ENCODE measurements around the gene LITAF. TPM values are rescaled to one million over a fixed set of nuclear protein-coding genes. Genes with fewer than 3 reads are reported as not detected.

Gene LITAF
- total RNA-seq, 1 experiment from 2014 or later, result 2.6 TPM

DNA sequence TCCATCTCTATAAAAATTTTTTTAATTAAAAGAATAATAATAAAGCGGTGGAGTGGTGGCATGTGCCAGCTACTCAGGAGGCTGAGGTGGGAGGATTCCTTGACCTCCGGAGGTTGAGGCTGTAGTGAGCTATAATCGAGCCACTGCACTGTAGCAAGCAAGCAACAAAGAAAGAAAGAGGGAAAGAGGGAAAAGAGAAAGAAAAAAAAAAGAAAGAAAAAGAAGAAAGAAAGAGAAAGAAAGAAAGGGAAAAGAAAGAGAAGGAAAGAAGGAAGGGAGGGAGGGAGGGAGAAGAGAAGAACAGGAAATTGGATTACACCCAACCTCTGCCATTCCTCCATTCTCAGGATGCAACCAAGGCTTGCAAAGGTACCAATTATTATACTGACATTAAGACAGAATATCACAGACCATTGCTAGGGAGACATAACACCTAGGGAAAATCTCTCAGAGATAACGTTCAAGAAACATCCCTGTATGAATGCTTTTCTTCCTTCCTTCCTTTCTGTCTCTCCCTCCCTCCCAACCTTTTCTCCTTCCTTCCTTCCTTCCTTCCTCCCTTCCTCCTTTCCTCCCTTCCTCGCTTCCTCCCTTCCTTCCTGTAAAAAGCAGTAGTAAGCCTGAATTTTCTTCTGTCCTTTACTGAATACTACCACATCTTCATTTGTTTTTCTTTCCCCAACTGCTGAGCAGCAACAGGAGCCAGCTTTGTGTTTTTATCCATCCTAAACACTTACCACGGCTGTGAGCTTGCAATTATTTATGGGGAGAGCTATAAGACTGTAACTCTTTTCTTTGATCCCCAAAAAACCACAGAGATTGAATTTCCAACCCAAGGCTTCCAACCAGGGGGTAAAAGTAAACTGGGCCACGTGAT lies 1.8 kb upstream of the LITAF start:
- H3K9me3 ChIP-seq (ENCODE audit: low read length), result no peaks in the 10 kb centered on the region
- H2AFZ ChIP-seq (ENCODE audit: low read length), result no peak overlapping the region
- no peak overlapping the region for H3K27ac ChIP-seq (ENCODE audit: low read length)
- no peaks in the 10 kb centered on the region for H3K36me3 ChIP-seq (ENCODE audit: insufficient read depth, low read length)
- H4K20me1 ChIP-seq (ENCODE audit: insufficient read depth, low read depth, low read length), result no peaks in the 10 kb centered on the region
- no peaks in the 10 kb centered on the region for H3K9me2 ChIP-seq (replicated peaks; ENCODE audit: insufficient read depth, low read length)
- no peaks in the 10 kb centered on the region for H3K79me2 ChIP-seq (ENCODE audit: low read length)
- no peak overlapping the region for H3K9ac ChIP-seq (ENCODE audit: low read length)
- no peak for DNase-seq
- peaks cover 33% of the 10 kb centered on the region for H3K4me1 ChIP-seq (ENCODE audit: low read length)
- H3K4me3 ChIP-seq (ENCODE audit: low read length), result no peak overlapping the region
- H3K4me2 ChIP-seq (ENCODE audit: low read depth, low read length, poor library complexity, severe bottlenecking), result no peak overlapping the region
- H3K27me3 ChIP-seq (ENCODE audit: low read length), result no peaks in the 10 kb centered on the region

DNA sequence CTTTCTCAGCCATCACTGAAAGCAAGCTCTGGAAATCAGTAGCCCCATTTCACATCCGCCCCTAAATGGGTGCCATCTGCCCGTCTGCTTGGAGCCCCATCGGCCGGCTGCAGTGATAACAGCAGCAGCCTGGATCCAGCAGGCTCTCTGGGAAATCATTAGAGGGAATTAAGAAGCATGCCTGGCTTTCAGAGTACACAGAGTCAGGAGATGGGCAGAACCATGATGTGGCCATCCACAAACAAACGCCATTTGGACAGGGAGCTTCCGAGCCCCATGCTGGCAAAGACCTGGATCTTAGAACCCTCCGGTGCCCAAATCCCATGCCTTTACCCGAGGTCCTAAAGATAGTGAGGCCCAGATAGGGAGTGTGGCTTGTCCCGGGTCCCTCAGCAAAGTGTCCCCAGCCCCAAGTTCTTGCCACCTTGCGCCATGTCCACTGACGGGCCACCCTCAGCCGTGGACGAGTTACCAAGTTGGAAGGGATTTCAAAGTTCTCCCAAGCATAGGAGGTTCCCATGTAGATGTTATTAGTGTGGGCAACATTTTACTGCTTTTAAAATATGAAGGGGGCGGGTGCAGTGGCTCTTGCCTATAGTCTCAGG lies 1.0 kb upstream of the LITAF start:
- no peaks in the 10 kb centered on the region for H3K79me2 ChIP-seq (ENCODE audit: low read length)
- 0 out of 2 replicates have a peak overlapping the region, but pooled peaks have one; percentile 41 for H2AFZ ChIP-seq (ENCODE audit: low read length)
- no peaks in the 10 kb centered on the region for H3K36me3 ChIP-seq (ENCODE audit: insufficient read depth, low read length)
- DNase-seq, result no peak
- H3K4me3 ChIP-seq (ENCODE audit: low read length), result no peak overlapping the region
- no peaks in the 10 kb centered on the region for H3K9me3 ChIP-seq (ENCODE audit: low read length)
- H3K9ac ChIP-seq (ENCODE audit: low read length), result no peak overlapping the region
- H3K4me2 ChIP-seq (ENCODE audit: low read depth, low read length, poor library complexity, severe bottlenecking), result no peak overlapping the region
- no peaks in the 10 kb centered on the region for H3K9me2 ChIP-seq (replicated peaks; ENCODE audit: insufficient read depth, low read length)
- H3K4me1 ChIP-seq (ENCODE audit: low read length), result peaks cover 33% of the 10 kb centered on the region
- H3K27ac ChIP-seq (ENCODE audit: low read length), result no peak overlapping the region
- H3K27me3 ChIP-seq (ENCODE audit: low read length), result no peaks in the 10 kb centered on the region
- H4K20me1 ChIP-seq (ENCODE audit: insufficient read depth, low read depth, low read length), result no peaks in the 10 kb centered on the region

DNA sequence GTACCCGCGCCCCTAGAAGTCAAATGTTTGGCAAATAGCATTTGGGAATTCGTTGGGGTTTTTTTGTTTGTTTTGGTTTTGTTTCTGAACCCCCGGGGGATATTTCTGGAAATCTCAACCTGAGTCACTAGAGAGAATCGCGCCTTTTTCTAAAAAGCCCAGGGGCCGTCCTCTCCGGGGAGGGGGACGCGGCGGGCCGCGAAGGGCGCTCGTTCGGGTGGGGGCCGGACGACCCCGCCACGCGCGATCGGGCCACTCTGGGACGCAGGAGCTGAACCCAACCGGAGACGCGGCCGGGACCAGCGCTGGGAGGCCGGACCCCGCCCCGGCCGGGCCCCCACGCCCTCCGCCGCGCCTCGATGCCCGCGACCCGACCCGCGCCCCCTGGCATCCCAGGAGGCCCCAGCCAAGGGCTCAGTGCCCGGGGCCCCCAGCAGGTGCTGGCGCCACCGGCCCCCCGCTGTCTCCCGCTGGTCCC lies 302 bp downstream of the LITAF start:
- no peaks in the 10 kb centered on the region for H3K27me3 ChIP-seq (ENCODE audit: low read length)
- peak overlapping the region; percentile 52; the same call in 1 of the 2 replicates for H3K9ac ChIP-seq (ENCODE audit: low read length)
- H3K36me3 ChIP-seq (ENCODE audit: insufficient read depth, low read length), result no peaks in the 10 kb centered on the region
- H3K4me2 ChIP-seq (ENCODE audit: low read depth, low read length, poor library complexity, severe bottlenecking), result peak overlapping the region; percentile 56
- no peaks in the 10 kb centered on the region for H3K79me2 ChIP-seq (ENCODE audit: low read length)
- no peak for DNase-seq
- H4K20me1 ChIP-seq (ENCODE audit: insufficient read depth, low read depth, low read length), result no peaks in the 10 kb centered on the region
- no peaks in the 10 kb centered on the region for H3K9me2 ChIP-seq (replicated peaks; ENCODE audit: insufficient read depth, low read length)
- no peak overlapping the region for H3K27ac ChIP-seq (ENCODE audit: low read length)
- peak overlapping the region; percentile 54; the same call in 1 of the 2 replicates for H3K4me3 ChIP-seq (ENCODE audit: low read length)
- H3K9me3 ChIP-seq (ENCODE audit: low read length), result no peaks in the 10 kb centered on the region
- H3K4me1 ChIP-seq (ENCODE audit: low read length), result peaks cover 33% of the 10 kb centered on the region
- no peak overlapping the region for H2AFZ ChIP-seq (ENCODE audit: low read length)

DNA sequence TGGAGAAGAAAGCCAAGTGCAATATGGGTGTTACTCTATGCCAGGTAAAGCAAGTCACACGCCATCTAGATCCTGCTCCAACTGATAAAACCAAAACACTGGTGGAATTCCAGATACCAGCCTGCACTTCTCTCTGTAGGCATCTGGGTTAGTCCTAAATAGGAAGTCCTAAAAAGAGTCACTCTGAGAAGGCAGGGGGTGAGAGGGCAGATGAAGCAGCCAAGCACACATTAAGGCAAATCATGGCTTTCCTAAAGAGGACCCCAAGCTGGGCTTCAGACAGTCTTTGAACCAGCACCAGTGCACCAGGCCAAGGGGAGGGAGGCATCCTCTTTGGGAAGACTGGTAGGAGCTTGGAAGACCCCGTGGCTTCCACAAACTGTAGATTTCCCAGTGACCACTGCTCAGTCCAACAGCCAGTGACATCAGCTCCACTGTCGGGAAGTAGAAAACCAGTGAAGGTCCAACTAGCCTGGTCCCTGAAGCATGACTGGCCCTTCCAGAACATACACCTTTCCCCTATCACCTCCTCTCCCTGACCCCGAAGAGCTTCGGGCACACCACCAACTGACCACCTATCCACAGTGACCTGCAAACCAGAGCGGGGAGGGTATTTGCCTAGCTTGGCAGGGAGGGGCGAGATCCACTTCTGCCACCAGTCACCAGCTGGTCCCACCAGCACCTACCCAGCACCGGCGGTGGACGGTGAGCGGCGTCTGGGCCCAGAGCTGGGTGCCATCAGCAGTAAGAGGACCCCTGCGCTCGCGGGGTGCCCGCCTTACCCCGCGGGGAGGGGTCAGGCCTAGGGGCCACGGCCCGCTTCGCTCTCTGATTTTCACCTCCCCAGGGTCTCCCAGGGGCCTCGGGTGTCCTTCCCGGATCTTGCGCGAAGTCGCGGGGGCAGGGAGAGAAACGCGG lies 1.0 kb downstream of the LITAF start:
- Histone ChIP-seq H3K27me3 (ENCODE audit: low read length) (no peaks in the 10 kb centered on the region), H3K4me2 (ENCODE audit: low read depth, low read length, poor library complexity, severe bottlenecking) (peak overlapping the region; percentile 56), H3K27ac (ENCODE audit: low read length) (no peak overlapping the region), H3K9me3 (ENCODE audit: low read length) (no peaks in the 10 kb centered on the region), H3K9me2 (replicated peaks; ENCODE audit: insufficient read depth, low read length) (no peaks in the 10 kb centered on the region), H3K79me2 (ENCODE audit: low read length) (no peaks in the 10 kb centered on the region), H2AFZ (ENCODE audit: low read length) (no peak overlapping the region), H3K9ac (ENCODE audit: low read length) (no peak overlapping the region), H3K36me3 (ENCODE audit: insufficient read depth, low read length) (no peaks in the 10 kb centered on the region), H3K4me1 (ENCODE audit: low read length) (peaks cover 33% of the 10 kb centered on the region), H3K4me3 (ENCODE audit: low read length) (peak overlapping the region; percentile 54; the same call in 1 of the 2 replicates), H4K20me1 (ENCODE audit: insufficient read depth, low read depth, low read length) (no peaks in the 10 kb centered on the region)
- peak; percentile 47 for DNase-seq

DNA sequence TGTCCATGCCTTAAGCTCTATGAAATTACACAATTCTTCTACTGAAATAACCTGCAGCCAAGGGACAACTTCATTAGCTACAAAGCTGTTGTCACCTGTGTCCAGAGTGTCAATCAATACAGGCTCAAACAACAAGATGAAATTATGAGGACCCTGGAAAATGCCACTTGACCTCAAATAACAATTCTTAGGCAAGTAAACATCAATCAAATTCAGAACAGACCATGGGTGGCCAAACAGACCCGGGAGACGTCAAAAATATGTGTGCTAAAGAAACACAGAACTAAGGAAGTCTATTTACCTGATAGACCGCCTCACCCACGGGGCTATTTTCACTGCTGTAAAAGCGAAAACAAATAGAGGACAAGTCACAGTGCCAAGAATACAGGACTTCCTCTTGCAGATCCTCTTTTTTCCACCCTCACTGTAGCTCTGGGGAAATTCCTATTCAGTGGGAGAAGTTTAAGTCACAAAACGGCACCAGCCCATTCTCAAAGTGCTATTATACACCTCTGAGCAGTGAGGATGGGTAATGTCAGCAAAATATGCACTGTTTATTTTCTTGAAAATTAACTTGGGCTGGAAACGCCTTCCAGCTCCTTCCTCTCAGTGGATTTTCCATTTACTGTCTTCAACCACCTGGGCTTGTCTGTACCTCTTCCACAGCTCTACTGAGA lies 2.7 kb downstream of the LITAF start:
- no peak overlapping the region for H2AFZ ChIP-seq (ENCODE audit: low read length)
- no peak for DNase-seq
- H3K27me3 ChIP-seq (ENCODE audit: low read length), result no peaks in the 10 kb centered on the region
- no peaks in the 10 kb centered on the region for H3K9me2 ChIP-seq (replicated peaks; ENCODE audit: insufficient read depth, low read length)
- H3K9ac ChIP-seq (ENCODE audit: low read length), result no peak overlapping the region
- H3K27ac ChIP-seq (ENCODE audit: low read length), result no peak overlapping the region
- H3K4me2 ChIP-seq (ENCODE audit: low read depth, low read length, poor library complexity, severe bottlenecking), result peak overlapping the region; percentile 30
- H3K36me3 ChIP-seq (ENCODE audit: insufficient read depth, low read length), result no peaks in the 10 kb centered on the region
- no peaks in the 10 kb centered on the region for H3K79me2 ChIP-seq (ENCODE audit: low read length)
- H4K20me1 ChIP-seq (ENCODE audit: insufficient read depth, low read depth, low read length), result no peaks in the 10 kb centered on the region
- peak overlapping the region; percentile 4; the same call in 1 of the 2 replicates for H3K4me3 ChIP-seq (ENCODE audit: low read length)
- H3K9me3 ChIP-seq (ENCODE audit: low read length), result no peaks in the 10 kb centered on the region
- H3K4me1 ChIP-seq (ENCODE audit: low read length), result peaks cover 33% of the 10 kb centered on the region

DNA sequence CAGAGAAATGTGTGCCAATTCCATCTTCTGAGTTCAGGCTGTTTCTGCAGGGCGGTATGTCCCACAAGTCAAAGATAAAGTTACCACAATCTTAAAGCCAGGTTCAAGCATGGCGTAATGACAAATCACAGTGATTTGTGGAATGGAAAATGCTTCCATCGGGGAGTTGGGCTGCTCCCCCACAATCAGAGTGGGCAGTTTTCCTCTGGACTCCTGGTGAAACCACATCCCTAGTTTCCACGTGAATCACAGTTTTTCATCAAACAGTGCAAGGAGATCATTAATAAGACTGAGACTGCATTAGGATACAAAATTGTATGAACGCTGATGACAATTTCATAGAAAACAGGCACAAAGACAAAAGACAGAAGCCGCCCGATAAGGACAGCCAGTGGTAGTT lies 3.6 kb downstream of the LITAF start:
- H3K9me3 ChIP-seq (ENCODE audit: low read length), result no peaks in the 10 kb centered on the region
- H3K36me3 ChIP-seq (ENCODE audit: insufficient read depth, low read length), result no peaks in the 10 kb centered on the region
- H2AFZ ChIP-seq (ENCODE audit: low read length), result no peak overlapping the region
- H3K27ac ChIP-seq (ENCODE audit: low read length), result no peak overlapping the region
- H3K4me3 ChIP-seq (ENCODE audit: low read length), result no peak overlapping the region
- H3K4me2 ChIP-seq (ENCODE audit: low read depth, low read length, poor library complexity, severe bottlenecking), result no peak overlapping the region
- H3K9ac ChIP-seq (ENCODE audit: low read length), result no peak overlapping the region
- H3K9me2 ChIP-seq (replicated peaks; ENCODE audit: insufficient read depth, low read length), result no peaks in the 10 kb centered on the region
- no peaks in the 10 kb centered on the region for H3K27me3 ChIP-seq (ENCODE audit: low read length)
- DNase-seq, result no peak
- no peaks in the 10 kb centered on the region for H3K79me2 ChIP-seq (ENCODE audit: low read length)
- H3K4me1 ChIP-seq (ENCODE audit: low read length), result peaks cover 33% of the 10 kb centered on the region
- H4K20me1 ChIP-seq (ENCODE audit: insufficient read depth, low read depth, low read length), result no peaks in the 10 kb centered on the region

DNA sequence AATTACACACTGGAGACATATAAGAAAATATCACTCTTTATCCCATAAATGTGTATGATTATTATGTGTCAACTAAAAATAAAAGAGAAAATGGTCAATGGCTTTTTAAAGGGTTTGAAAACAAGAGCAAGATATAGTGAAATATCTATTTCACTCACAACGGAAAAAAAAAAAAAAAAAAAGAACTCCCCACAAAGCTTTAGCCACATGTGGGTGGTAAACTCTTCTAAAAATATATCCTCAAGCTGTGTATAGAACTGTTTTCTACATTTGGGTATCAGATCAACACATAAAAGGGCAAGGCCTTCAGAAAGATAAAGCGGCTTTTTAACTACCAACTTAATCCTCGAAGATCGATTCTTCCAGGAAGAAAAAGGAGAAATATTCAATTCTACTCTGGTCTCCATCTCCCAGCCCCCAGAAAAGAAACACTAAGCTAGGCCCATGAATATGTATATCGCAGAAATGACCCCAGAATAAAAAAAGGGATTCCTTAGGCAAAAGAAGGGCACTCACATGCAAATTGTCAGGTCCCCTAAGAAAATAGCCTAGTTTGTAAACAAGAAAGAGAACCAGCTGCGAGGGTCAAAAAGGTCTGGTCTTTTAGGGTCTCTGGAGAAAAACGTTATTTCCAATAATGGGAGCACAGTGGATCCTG lies 4.4 kb downstream of the LITAF start:
- H3K4me2 ChIP-seq (ENCODE audit: low read depth, low read length, poor library complexity, severe bottlenecking), result no peak overlapping the region

More for the DNA sequence above, 4.4 kb downstream of the LITAF start:
- DNase-seq, result no peak
- no peaks in the 10 kb centered on the region for H3K36me3 ChIP-seq (ENCODE audit: insufficient read depth, low read length)
- no peak overlapping the region for H3K4me3 ChIP-seq (ENCODE audit: low read length)
- no peaks in the 10 kb centered on the region for H3K9me3 ChIP-seq (ENCODE audit: low read length)
- H3K79me2 ChIP-seq (ENCODE audit: low read length), result no peaks in the 10 kb centered on the region
- H3K27me3 ChIP-seq (ENCODE audit: low read length), result no peaks in the 10 kb centered on the region
- peaks cover 33% of the 10 kb centered on the region for H3K4me1 ChIP-seq (ENCODE audit: low read length)
- H3K9me2 ChIP-seq (replicated peaks; ENCODE audit: insufficient read depth, low read length), result no peaks in the 10 kb centered on the region
- H4K20me1 ChIP-seq (ENCODE audit: insufficient read depth, low read depth, low read length), result no peaks in the 10 kb centered on the region
- H3K27ac ChIP-seq (ENCODE audit: low read length), result no peak overlapping the region
- H2AFZ ChIP-seq (ENCODE audit: low read length), result no peak overlapping the region
- no peak overlapping the region for H3K9ac ChIP-seq (ENCODE audit: low read length)
